ENCODE measurements around the gene FRAT1.

FRAT1 gene

GRCh38 chr10:97297556-97298222, 21.4 kb upstream of the FRAT1 start:
- Mint-ChIP-seq H3K36me3 (no peaks in the 10 kb centered on the region), H3K27ac (no peak overlapping the region)
- ATAC-seq: no peak

GRCh38 chr10:97298223-97298571, 20.9 kb upstream of the FRAT1 start:
- no peaks in the 10 kb centered on the region for H3K36me3 Mint-ChIP-seq
- H3K9me3 Mint-ChIP-seq: no peaks in the 10 kb centered on the region
- no peak overlapping the region for H3K4me3 Mint-ChIP-seq
- no peak for ATAC-seq
- no peak overlapping the region for H3K27ac Mint-ChIP-seq
- H3K4me1 Mint-ChIP-seq: no peaks in the 10 kb centered on the region
- peaks cover 9% of the 10 kb centered on the region for H3K27me3 Mint-ChIP-seq

More at GRCh38 chr10:97297556-97298222, 21.4 kb upstream of the FRAT1 start:
- Mint-ChIP-seq H3K27me3 (peaks cover 9% of the 10 kb centered on the region), H3K9me3 (no peaks in the 10 kb centered on the region), H3K4me3 (no peak overlapping the region), H3K4me1 (peaks cover 4% of the 10 kb centered on the region)

- no peak overlapping the region for H3K27ac Mint-ChIP-seq
- no peaks in the 10 kb centered on the region for H3K36me3 Mint-ChIP-seq
- no peak overlapping the region for H3K4me3 Mint-ChIP-seq
- H3K9me3 Mint-ChIP-seq: no peaks in the 10 kb centered on the region
- H3K27me3 Mint-ChIP-seq: no peaks in the 10 kb centered on the region
- ATAC-seq: no peak
- no peaks in the 10 kb centered on the region for H3K4me1 Mint-ChIP-seq
These were observed 18.1 kb upstream of the FRAT1 start for GRCh38 chr10:97300980-97301379.

- Mint-ChIP-seq H3K27ac (no peak overlapping the region), H3K9me3 (no peaks in the 10 kb centered on the region), H3K4me3 (no peak overlapping the region), H3K4me1 (no peaks in the 10 kb centered on the region), H3K27me3 (no peaks in the 10 kb centered on the region), H3K36me3 (no peaks in the 10 kb centered on the region)
- no peak for ATAC-seq
These were observed 16.8 kb upstream of the FRAT1 start for GRCh38 chr10:97302088-97302791.

GRCh38 chr10:97307441-97307840, 11.6 kb upstream of the FRAT1 start:
- no peak overlapping the region for H3K27ac Mint-ChIP-seq
- no peaks in the 10 kb centered on the region for H3K27me3 Mint-ChIP-seq
- H3K36me3 Mint-ChIP-seq: no peaks in the 10 kb centered on the region
- no peaks in the 10 kb centered on the region for H3K4me1 Mint-ChIP-seq
- H3K4me3 Mint-ChIP-seq: no peak overlapping the region
- ATAC-seq: no peak
- no peaks in the 10 kb centered on the region for H3K9me3 Mint-ChIP-seq

- no peak overlapping the region for H3K4me3 Mint-ChIP-seq
- H3K27ac Mint-ChIP-seq: no peak overlapping the region
- no peaks in the 10 kb centered on the region for H3K4me1 Mint-ChIP-seq
- no peaks in the 10 kb centered on the region for H3K36me3 Mint-ChIP-seq
- H3K27me3 Mint-ChIP-seq: no peaks in the 10 kb centered on the region
- ATAC-seq: no peak
- no peaks in the 10 kb centered on the region for H3K9me3 Mint-ChIP-seq
These were observed 10.9 kb upstream of the FRAT1 start for GRCh38 chr10:97307866-97308780.

GRCh38 chr10:97311111-97311626, 7.9 kb upstream of the FRAT1 start:
- no peaks in the 10 kb centered on the region for H3K27me3 Mint-ChIP-seq

GRCh38 chr10:97312897-97313296, 6.2 kb upstream of the FRAT1 start:
- Mint-ChIP-seq H3K27ac (no peak overlapping the region), H3K4me1 (no peaks in the 10 kb centered on the region), H3K9me3 (no peaks in the 10 kb centered on the region), H3K4me3 (no peak overlapping the region), H3K36me3 (no peaks in the 10 kb centered on the region), H3K27me3 (no peaks in the 10 kb centered on the region)
- ATAC-seq: no peak

More at GRCh38 chr10:97311111-97311626, 7.9 kb upstream of the FRAT1 start:
- Mint-ChIP-seq H3K36me3 (no peaks in the 10 kb centered on the region), H3K4me3 (no peak overlapping the region), H3K9me3 (no peaks in the 10 kb centered on the region), H3K4me1 (no peaks in the 10 kb centered on the region), H3K27ac (no peak overlapping the region)
- no peak for ATAC-seq

- H3K27ac Mint-ChIP-seq: no peak overlapping the region
- no peak overlapping the region for H3K4me3 Mint-ChIP-seq
These were observed 4.4 kb upstream of the FRAT1 start for GRCh38 chr10:97314671-97315070.

GRCh38 chr10:97319671-97320479, 804 bp downstream of the FRAT1 start:
- no peaks in the 10 kb centered on the region for H3K27me3 Mint-ChIP-seq
- peak overlapping the region; percentile 80 for H3K4me3 Mint-ChIP-seq
- no peaks in the 10 kb centered on the region for H3K36me3 Mint-ChIP-seq
- H3K9me3 Mint-ChIP-seq: no peaks in the 10 kb centered on the region
- peaks cover 29% of the 10 kb centered on the region for H3K4me1 Mint-ChIP-seq
- H3K27ac Mint-ChIP-seq: peak overlapping the region; percentile 59
- ATAC-seq: peak; percentile 79

More at GRCh38 chr10:97314671-97315070, 4.4 kb upstream of the FRAT1 start:
- Mint-ChIP-seq H3K9me3 (no peaks in the 10 kb centered on the region), H3K4me1 (peaks cover 7% of the 10 kb centered on the region), H3K36me3 (no peaks in the 10 kb centered on the region), H3K27me3 (no peaks in the 10 kb centered on the region)
- ATAC-seq: no peak

- Mint-ChIP-seq H3K9me3 (no peaks in the 10 kb centered on the region), H3K36me3 (no peaks in the 10 kb centered on the region), H3K27me3 (no peaks in the 10 kb centered on the region), H3K4me3 (peak overlapping the region; percentile 80), H3K4me1 (peaks cover 29% of the 10 kb centered on the region), H3K27ac (peak overlapping the region; percentile 59)
- ATAC-seq: peak; percentile 3
These were observed 1.5 kb downstream of the FRAT1 start for GRCh38 chr10:97320480-97321031.

GRCh38 chr10:97321032-97321803, 2.1 kb downstream of the FRAT1 start:
- H3K27me3 Mint-ChIP-seq: no peaks in the 10 kb centered on the region
- peaks cover 34% of the 10 kb centered on the region for H3K4me1 Mint-ChIP-seq
- H3K4me3 Mint-ChIP-seq: peak overlapping the region; percentile 80
- H3K36me3 Mint-ChIP-seq: no peaks in the 10 kb centered on the region
- H3K27ac Mint-ChIP-seq: peak overlapping the region; percentile 59
- no peak for ATAC-seq
- H3K9me3 Mint-ChIP-seq: no peaks in the 10 kb centered on the region

- H3K27ac Mint-ChIP-seq: no peak overlapping the region
- H3K4me1 Mint-ChIP-seq: peaks cover 38% of the 10 kb centered on the region
- H3K9me3 Mint-ChIP-seq: no peaks in the 10 kb centered on the region
- no peaks in the 10 kb centered on the region for H3K27me3 Mint-ChIP-seq
- H3K4me3 Mint-ChIP-seq: no peak overlapping the region
- no peak for ATAC-seq
- no peaks in the 10 kb centered on the region for H3K36me3 Mint-ChIP-seq
These were observed 2.7 kb downstream of the FRAT1 start for GRCh38 chr10:97321804-97322190.

GRCh38 chr10:97323501-97323900, 4.4 kb downstream of the FRAT1 start:
- Mint-ChIP-seq H3K9me3 (no peaks in the 10 kb centered on the region), H3K4me1 (peaks cover 37% of the 10 kb centered on the region), H3K27me3 (no peaks in the 10 kb centered on the region), H3K27ac (no peak overlapping the region), H3K4me3 (no peak overlapping the region), H3K36me3 (peaks cover 8% of the 10 kb centered on the region)
- no peak for ATAC-seq

Data from stimulated activated memory B cell treated with anti-CD40 and anti-IgM and Interleukin-4, amounts not matched to agents 10 μg/mL and 1 μg/mL and 100 μg/mL, for 72 hours (primary cell).